A549 (cell line): ENCODE data around the gene PPIP5K2. TPM values are rescaled to one million over a fixed set of nuclear protein-coding genes. Genes with fewer than 3 reads are reported as not detected.

Experiments
- ATAC-seq, 2 experiments: fragments of 200-7000 bp in 1 of 2; fragments of >200 bp in 1 of 2; cut with Nextera tagmentation in 1 of 2; cut with Tn5 transposase in 1 of 2; 3 replicates each; pipeline versions ENCODE4 v1.8.0 to v1.9.1; 2018 to 2020; ENCODE audit warnings: mild to moderate bottlenecking in 1 of 2, moderate library complexity in 1 of 2
- CTCF ChIA-PET: fragments of 300-600 bp; sonication (Branson Sonifier 250); formaldehyde crosslinking; extraction: SDS; loops from one replicate; lab custom pipeline; 2021; ENCODE audit warnings: antibody characterized with exemption, inconsistent platforms; lab: Yijun Ruan, JAX
- POLR2A ChIA-PET: fragments of 350-600 bp; formaldehyde crosslinking; extraction: SDS; loops from one replicate; lab custom pipeline; 2021; ENCODE audit warnings: antibody characterized with exemption, inconsistent platforms; lab: Yijun Ruan, JAX
- DNase-seq, 2 experiments: peaks; one replicate each; pipeline versions ENCODE4 v3.0.0 to v3.0.0-alpha.2; 2011 to 2016; ENCODE audit warnings: low read depth in 1 of 2, low spot score in 1 of 2
- FAIRE-seq: peaks from 2 replicates; lab custom pipeline; 2011; peaks lifted over from hg19 to GRCh38; lab: Jason Lieb, UNC
- H3K27ac ChIP-seq, 2 experiments: fragments of >200 bp; sonication (Bioruptor Twin); formaldehyde crosslinking; 3 replicates each; pipeline ENCODE4 v1.5.1; 2016 to 2017
- H3K4me1 ChIP-seq: fragments of >200 bp; sonication (Bioruptor Twin); formaldehyde crosslinking; 3 replicates; pipeline ENCODE4 v1.6.1; 2016
- H3K4me2 ChIP-seq: fragments of >200 bp; sonication (Bioruptor Twin); formaldehyde crosslinking; 3 replicates; pipeline ENCODE4 v1.6.1; 2016
- H3K4me3 ChIP-seq: fragments of >200 bp; sonication (Bioruptor Twin); formaldehyde crosslinking; 3 replicates; pipeline ENCODE4 v1.5.1; 2016
- H3K9me3 ChIP-seq: fragments of >200 bp; sonication (Bioruptor Twin); formaldehyde crosslinking; 3 replicates; pipeline ENCODE4 v1.6.1; 2016
- BHLHE40 ChIP-seq: IDR thresholded peaks from 2 replicates; pipeline ENCODE4 v1.6.1; 2012; ENCODE audit warnings: low read depth, low read length, inconsistent platforms
- CHD2 ChIP-seq: fragments of 150-350 bp; IDR thresholded peaks from 2 replicates; pipeline ENCODE4 v1.6.1; 2014; ENCODE audit warnings: low read length; ENCODE audit not compliant: partially characterized antibody
- HDAC2 ChIP-seq: fragments of 200-600 bp; sonication (generic); IDR thresholded peaks from 2 replicates; pipeline ENCODE4 v1.6.1; 2016
- HEYL ChIP-seq: fragments of 250-450 bp; sonication (Bioruptor Pico); IDR thresholded peaks from 2 replicates; pipeline ENCODE4 v1.8.0; 2021; ENCODE audit warnings: mild to moderate bottlenecking, moderate library complexity
- HOXA7 ChIP-seq: fragments of 250-450 bp; sonication (Bioruptor Pico); IDR thresholded peaks from 2 replicates; pipeline ENCODE4 v1.5.0; 2020; ENCODE audit warnings: mild to moderate bottlenecking, moderate library complexity
- HOXB13 ChIP-seq: fragments of 250-450 bp; sonication (Bioruptor Pico); IDR thresholded peaks from 2 replicates; pipeline ENCODE4 v1.5.0; 2020; ENCODE audit warnings: low read depth, mild to moderate bottlenecking, moderate library complexity
- MAFK ChIP-seq: fragments of 450-650 bp; IDR thresholded peaks from 2 replicates; pipeline ENCODE4 v1.6.1; 2014; ENCODE audit not compliant: partially characterized antibody
- PHF8 ChIP-seq: fragments of 200-600 bp; sonication (generic); IDR thresholded peaks from 2 replicates; pipeline ENCODE4 v1.6.1; 2016; ENCODE audit warnings: low read depth, mild to moderate bottlenecking, antibody characterized with exemption, moderate library complexity, borderline replicate concordance
- RAD21 ChIP-seq, 2 experiments: fragments of >200 bp in 1 of 2; sonication (Bioruptor Twin) in 1 of 2; formaldehyde crosslinking in 1 of 2; IDR thresholded peaks in 1 of 2; conservative IDR thresholded peaks in 1 of 2; 2 replicates in 1 of 2; 3 replicates in 1 of 2; pipeline ENCODE4 v1.6.1; 2012 to 2018; ENCODE audit warnings: inconsistent platforms in 1 of 2
- RCOR1 ChIP-seq: fragments of 150-350 bp; IDR thresholded peaks from 2 replicates; pipeline ENCODE4 v1.6.1; 2014; ENCODE audit warnings: antibody characterized with exemption, low read length, low read depth
- SMC3 ChIP-seq: fragments of >200 bp; sonication (Bioruptor Twin); formaldehyde crosslinking; IDR thresholded peaks from 3 replicates; pipeline ENCODE4 v1.6.1; 2018; ENCODE audit warnings: inconsistent platforms
- SREBF2 ChIP-seq: fragments of 450-650 bp; IDR thresholded peaks from 2 replicates; pipeline ENCODE4 v1.6.1; 2014; ENCODE audit warnings: mild to moderate bottlenecking, moderate library complexity
- TP53 ChIP-seq: fragments of 250-450 bp; sonication (Bioruptor Pico); IDR thresholded peaks from 2 replicates; pipeline ENCODE4 v1.5.0; 2021; ENCODE audit warnings: mild to moderate bottlenecking, moderate library complexity
- ZNF302 ChIP-seq: fragments of 250-450 bp; sonication (Bioruptor Pico); IDR thresholded peaks from 2 replicates; pipeline ENCODE4 v1.9.0; 2021; ENCODE audit warnings: inconsistent platforms, mild to moderate bottlenecking, moderate library complexity
- WGBS: methylation state at CpG from one replicate; pipeline ENCODE4 v1.1.6; 2017; ENCODE audit errors: missing lambda C conversion rate; 5-methylcytosine and 5-hydroxymethylcytosine counted together
- polyA plus RNA-seq, 4 experiments: library from polyadenylated mRNA; depleted of rRNA in 3 of 4; stranded (reverse); fragments of >200 nt; fragmentation: RNase III in 1 of 4; extraction: RNeasy Plus Mini Kit Qiagen cat#74134 plus additional on column Dnase treatment in 1 of 4; gene quantifications; 2 replicates in 3 of 4; 3 replicates in 1 of 4; pipeline ENCODE4 v1.2.3, GENCODE V29; 2011 to 2017
- TF ChIP-seq, protein P1 (sequence below): fragments of >200 bp; sonication (Bioruptor Twin); formaldehyde crosslinking; IDR thresholded peaks from 3 replicates; pipeline ENCODE4 v1.6.1; 2016
- TF ChIP-seq, protein P2 (sequence below): IDR thresholded peaks from 2 replicates; pipeline ENCODE4 v1.6.1; 2012; ENCODE audit warnings: low read depth, borderline replicate concordance
- TF ChIP-seq, protein P3 (sequence below): fragments of 150-350 bp; IDR thresholded peaks from 2 replicates; pipeline ENCODE4 v1.6.1; 2014; ENCODE audit warnings: low read depth, mild to moderate bottlenecking, low read length
- TF ChIP-seq, protein P4 (sequence below): fragments of >200 bp; sonication (Bioruptor Twin); formaldehyde crosslinking; IDR thresholded peaks from 2 replicates; pipeline ENCODE4 v1.6.1; 2016
- TF ChIP-seq, protein P5 (sequence below): fragments of 250-450 bp; sonication (Bioruptor Pico); IDR thresholded peaks from 2 replicates; pipeline ENCODE4 v1.5.0; 2020; ENCODE audit warnings: low read depth, mild to moderate bottlenecking, moderate library complexity
- TF ChIP-seq, protein P6 (sequence below): fragments of 200-600 bp; sonication (generic); IDR thresholded peaks from 2 replicates; pipeline ENCODE4 v1.6.1; 2016; ENCODE audit warnings: antibody characterized with exemption, mild to moderate bottlenecking, moderate library complexity

The PPIP5K2 gene
- polyA plus RNA-seq, 2 of the 4 experiments (the other 2 are of a cell fraction) = 21.9 to 61.7 TPM

DNA sequence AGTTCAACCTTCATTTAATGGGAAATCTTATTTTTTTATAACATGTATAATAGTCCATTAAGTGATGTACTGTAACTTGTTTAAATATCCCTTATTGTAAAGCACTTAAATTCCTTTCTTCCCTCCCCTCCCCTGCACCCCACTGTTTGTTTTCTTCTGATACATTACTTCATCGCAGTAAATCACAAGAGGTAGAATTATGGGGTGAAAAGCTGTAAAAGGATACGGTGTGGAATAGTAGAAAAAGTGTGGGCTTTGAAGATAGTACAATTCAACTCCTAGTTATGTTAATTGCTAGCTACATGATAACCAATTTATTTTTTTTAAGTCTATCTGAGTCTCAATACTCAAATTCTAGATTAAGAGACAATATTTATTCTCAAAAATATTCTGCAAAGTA, 96.6 kb downstream of the PPIP5K2 start:
- ChIA-PET POLR2A (no interaction called here), CTCF (interaction anchor here (0.9 to 1.6 kb wide), 4 partner anchors 8 to 260 kb away, joined by 3 to 5 read pairs (median 4); no protein-coding TSS in a partner anchor)
- ATAC-seq (no peak), FAIRE-seq (no peak), DNase-seq (no peak)
- 74% methylated on average over 2 of the region's 2 CpGs for WGBS
- Histone ChIP-seq H3K4me1 (no peaks in the 10 kb centered on the region), H3K4me2 (no peak overlapping the region), H3K4me3 (no peak overlapping the region), H3K9me3 (no peaks in the 10 kb centered on the region), H3K27ac (no peak overlapping the region)
- no peak for TF ChIP-seq TP53 (CRISPR knock-in tag)
- TF ChIP-seq ZNF302 (CRISPR knock-in tag) = no peak
- TF ChIP-seq, protein P1, sequence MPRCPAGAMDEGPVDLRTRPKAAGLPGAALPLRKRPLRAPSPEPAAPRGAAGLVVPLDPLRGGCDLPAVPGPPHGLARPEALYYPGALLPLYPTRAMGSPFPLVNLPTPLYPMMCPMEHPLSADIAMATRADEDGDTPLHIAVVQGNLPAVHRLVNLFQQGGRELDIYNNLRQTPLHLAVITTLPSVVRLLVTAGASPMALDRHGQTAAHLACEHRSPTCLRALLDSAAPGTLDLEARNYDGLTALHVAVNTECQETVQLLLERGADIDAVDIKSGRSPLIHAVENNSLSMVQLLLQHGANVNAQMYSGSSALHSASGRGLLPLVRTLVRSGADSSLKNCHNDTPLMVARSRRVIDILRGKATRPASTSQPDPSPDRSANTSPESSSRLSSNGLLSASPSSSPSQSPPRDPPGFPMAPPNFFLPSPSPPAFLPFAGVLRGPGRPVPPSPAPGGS = no peak
- TF ChIP-seq, protein P2, sequence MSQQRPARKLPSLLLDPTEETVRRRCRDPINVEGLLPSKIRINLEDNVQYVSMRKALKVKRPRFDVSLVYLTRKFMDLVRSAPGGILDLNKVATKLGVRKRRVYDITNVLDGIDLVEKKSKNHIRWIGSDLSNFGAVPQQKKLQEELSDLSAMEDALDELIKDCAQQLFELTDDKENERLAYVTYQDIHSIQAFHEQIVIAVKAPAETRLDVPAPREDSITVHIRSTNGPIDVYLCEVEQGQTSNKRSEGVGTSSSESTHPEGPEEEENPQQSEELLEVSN = no peak
- no peak for TF ChIP-seq RCOR1
- no peak for TF ChIP-seq BHLHE40
- TF ChIP-seq SMC3 = no peak
- TF ChIP-seq SREBF2 = no peak
- no peak for TF ChIP-seq HDAC2
- TF ChIP-seq CHD2 = no peak
- no peak for TF ChIP-seq HOXA7
- TF ChIP-seq, protein P3, sequence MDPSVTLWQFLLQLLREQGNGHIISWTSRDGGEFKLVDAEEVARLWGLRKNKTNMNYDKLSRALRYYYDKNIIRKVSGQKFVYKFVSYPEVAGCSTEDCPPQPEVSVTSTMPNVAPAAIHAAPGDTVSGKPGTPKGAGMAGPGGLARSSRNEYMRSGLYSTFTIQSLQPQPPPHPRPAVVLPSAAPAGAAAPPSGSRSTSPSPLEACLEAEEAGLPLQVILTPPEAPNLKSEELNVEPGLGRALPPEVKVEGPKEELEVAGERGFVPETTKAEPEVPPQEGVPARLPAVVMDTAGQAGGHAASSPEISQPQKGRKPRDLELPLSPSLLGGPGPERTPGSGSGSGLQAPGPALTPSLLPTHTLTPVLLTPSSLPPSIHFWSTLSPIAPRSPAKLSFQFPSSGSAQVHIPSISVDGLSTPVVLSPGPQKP = no peak

DNA sequence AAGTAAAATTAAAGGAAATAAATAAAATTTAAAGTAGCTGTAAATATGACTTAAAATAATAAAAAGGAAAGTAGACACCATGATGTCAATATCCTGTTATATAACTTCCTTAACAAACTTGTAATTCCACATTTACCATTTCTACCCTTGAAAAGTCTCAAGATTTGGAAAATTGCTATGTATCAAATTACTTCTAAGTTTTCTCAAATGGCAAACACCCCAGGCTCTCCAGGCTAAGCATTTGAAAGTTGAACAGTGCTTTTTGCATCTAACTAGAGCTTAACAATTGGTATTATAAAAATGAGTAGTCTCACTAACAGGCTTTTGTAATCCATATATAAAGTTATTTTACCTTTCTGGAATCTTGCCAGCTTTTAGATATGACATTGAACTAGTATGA, 97.0 kb downstream of the PPIP5K2 start:
- H3K9me3 ChIP-seq = no peaks in the 10 kb centered on the region
- ChIA-PET POLR2A (no interaction called here), CTCF (interaction anchor here (0.9 to 1.6 kb wide), 4 partner anchors 8 to 259 kb away, joined by 3 to 5 read pairs (median 4); no protein-coding TSS in a partner anchor)
- H3K4me3 ChIP-seq = no peak overlapping the region
- ATAC-seq (no peak), FAIRE-seq (no peak), DNase-seq (no peak)
- TF ChIP-seq, protein P4, sequence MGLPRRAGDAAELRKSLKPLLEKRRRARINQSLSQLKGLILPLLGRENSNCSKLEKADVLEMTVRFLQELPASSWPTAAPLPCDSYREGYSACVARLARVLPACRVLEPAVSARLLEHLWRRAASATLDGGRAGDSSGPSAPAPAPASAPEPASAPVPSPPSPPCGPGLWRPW = no peak
- TF ChIP-seq MAFK (no peak), HEYL (no peak), RAD21 (conservative IDR thresholded peaks at IDR 0.05 in 1 of 2, IDR thresholded peaks at IDR 0.05 in 1 of 2) (no peak), PHF8 (no peak), HOXB13 (CRISPR knock-in tag) (no peak), HDAC2 (no peak)
- TF ChIP-seq, protein P5, sequence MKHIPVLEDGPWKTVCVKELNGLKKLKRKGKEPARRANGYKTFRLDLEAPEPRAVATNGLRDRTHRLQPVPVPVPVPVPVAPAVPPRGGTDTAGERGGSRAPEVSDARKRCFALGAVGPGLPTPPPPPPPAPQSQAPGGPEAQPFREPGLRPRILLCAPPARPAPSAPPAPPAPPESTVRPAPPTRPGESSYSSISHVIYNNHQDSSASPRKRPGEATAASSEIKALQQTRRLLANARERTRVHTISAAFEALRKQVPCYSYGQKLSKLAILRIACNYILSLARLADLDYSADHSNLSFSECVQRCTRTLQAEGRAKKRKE (CRISPR knock-in tag) = no peak
- TF ChIP-seq, protein P6, sequence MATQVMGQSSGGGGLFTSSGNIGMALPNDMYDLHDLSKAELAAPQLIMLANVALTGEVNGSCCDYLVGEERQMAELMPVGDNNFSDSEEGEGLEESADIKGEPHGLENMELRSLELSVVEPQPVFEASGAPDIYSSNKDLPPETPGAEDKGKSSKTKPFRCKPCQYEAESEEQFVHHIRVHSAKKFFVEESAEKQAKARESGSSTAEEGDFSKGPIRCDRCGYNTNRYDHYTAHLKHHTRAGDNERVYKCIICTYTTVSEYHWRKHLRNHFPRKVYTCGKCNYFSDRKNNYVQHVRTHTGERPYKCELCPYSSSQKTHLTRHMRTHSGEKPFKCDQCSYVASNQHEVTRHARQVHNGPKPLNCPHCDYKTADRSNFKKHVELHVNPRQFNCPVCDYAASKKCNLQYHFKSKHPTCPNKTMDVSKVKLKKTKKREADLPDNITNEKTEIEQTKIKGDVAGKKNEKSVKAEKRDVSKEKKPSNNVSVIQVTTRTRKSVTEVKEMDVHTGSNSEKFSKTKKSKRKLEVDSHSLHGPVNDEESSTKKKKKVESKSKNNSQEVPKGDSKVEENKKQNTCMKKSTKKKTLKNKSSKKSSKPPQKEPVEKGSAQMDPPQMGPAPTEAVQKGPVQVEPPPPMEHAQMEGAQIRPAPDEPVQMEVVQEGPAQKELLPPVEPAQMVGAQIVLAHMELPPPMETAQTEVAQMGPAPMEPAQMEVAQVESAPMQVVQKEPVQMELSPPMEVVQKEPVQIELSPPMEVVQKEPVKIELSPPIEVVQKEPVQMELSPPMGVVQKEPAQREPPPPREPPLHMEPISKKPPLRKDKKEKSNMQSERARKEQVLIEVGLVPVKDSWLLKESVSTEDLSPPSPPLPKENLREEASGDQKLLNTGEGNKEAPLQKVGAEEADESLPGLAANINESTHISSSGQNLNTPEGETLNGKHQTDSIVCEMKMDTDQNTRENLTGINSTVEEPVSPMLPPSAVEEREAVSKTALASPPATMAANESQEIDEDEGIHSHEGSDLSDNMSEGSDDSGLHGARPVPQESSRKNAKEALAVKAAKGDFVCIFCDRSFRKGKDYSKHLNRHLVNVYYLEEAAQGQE = no peak
- H3K27ac ChIP-seq = no peak overlapping the region
- no peaks in the 10 kb centered on the region for H3K4me1 ChIP-seq
- H3K4me2 ChIP-seq = no peak overlapping the region
